Measurements from ENCODE around the gene ZNF385A.

- TF ChIP-seq, protein P1, sequence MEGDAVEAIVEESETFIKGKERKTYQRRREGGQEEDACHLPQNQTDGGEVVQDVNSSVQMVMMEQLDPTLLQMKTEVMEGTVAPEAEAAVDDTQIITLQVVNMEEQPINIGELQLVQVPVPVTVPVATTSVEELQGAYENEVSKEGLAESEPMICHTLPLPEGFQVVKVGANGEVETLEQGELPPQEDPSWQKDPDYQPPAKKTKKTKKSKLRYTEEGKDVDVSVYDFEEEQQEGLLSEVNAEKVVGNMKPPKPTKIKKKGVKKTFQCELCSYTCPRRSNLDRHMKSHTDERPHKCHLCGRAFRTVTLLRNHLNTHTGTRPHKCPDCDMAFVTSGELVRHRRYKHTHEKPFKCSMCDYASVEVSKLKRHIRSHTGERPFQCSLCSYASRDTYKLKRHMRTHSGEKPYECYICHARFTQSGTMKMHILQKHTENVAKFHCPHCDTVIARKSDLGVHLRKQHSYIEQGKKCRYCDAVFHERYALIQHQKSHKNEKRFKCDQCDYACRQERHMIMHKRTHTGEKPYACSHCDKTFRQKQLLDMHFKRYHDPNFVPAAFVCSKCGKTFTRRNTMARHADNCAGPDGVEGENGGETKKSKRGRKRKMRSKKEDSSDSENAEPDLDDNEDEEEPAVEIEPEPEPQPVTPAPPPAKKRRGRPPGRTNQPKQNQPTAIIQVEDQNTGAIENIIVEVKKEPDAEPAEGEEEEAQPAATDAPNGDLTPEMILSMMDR (IDR thresholded peaks at IDR 0.05), result no peak
- TF ChIP-seq POLR2AphosphoS5 (IDR thresholded peaks at IDR 0.05; ENCODE audit: low read depth, low read length), result no peak
- TF ChIP-seq SIN3A (IDR thresholded peaks at IDR 0.05; ENCODE audit: borderline replicate concordance, insufficient read depth, low read depth, low read length), result no peak
Observed at GRCh38 chr12:54395545-54395944, 11.0 kb upstream of the ZNF385A start.

All from Panc1 (cell line).